Cerebellar cortex (tissue), 1 donor: ENCODE measurements around the gene ZCCHC7.

Source experiments
- DNase-seq: peaks from one replicate; pipeline ENCODE4 v3.0.0-alpha.2; 2015; ENCODE audit warnings: low spot score

Gene ZCCHC7

GRCh38 chr9:37210737-37211523, 90.6 kb downstream of the ZCCHC7 start:
- DNase-seq: no peak

DNA sequence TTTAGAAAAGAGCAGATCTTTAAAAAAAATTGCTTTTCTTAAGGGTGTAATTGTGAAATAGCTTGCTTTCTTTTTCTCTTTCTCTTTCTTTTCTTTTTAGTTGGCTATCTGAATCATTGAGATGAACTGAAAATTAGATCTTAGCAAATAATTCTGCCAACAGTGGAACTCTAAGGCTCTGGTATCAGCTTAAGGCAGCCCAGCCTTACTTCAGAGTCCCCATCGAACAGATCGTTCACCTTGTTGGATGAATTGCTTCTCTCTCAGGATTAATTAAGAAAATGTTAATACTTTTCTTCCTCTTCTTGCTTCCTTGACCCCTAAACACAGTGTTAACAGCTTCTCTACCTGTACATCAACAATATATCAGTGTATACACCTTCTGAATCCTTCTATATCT, 92.1 kb downstream of the ZCCHC7 start:
- DNase-seq: no peak

DNA sequence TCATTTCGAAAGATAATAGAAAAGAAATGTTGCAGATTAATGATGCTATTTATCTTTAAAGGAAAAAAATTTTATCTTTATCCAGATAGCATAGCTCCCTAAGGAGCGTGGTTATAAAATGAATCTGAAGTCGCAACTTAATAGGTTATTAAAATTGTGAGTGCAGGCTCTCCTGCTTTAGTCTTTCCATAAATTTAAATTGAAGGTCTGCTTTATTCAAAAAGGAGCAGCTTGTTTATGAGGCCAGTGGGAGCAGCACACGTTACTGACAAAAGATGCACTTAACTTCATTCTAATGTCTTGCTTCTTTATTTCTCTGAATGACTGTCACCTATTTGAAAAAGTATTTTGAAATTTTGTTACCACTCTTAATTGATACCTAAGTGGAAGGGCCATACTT, 95.0 kb downstream of the ZCCHC7 start:
- no peak for DNase-seq

DNA sequence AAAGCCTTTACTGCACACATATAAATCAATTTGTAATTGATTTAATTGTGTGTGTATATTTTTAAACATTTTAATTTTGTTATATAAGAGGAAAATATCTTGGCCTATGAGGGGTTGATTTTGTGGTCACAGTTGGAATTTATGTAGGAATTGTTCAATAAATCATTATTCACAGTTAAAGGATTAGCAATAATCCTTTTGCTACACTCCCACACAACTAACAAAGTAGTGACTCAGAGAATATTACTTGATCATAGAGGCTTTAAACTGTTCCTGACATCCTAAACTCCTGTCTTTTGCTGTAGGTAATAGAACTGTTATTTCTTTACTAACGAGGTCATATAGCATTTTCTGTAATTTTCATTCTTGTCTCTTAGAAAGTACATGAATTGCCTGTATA, 95.5 kb downstream of the ZCCHC7 start:
- DNase-seq: no peak

DNA sequence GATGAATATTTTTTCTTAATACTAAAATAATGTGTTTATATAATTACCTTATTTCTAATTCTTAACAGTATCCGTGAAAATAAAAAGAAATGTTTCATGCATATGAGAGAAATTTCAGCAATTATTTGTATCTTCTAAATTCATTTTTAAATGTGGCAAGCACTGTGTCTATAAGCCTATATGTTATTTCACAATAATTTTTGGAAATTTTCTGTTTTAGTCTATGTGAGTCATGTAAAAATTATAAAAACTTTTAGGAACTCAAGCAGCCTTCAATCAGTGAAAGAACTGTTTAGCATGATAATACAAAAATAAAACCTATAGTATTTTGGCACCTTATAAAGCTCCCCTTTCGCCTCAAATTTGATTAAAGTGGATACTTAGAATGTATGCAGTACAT, 96.8 kb downstream of the ZCCHC7 start:
- DNase-seq: no peak

- DNase-seq: no peak
Observed at GRCh38 chr9:37218800-37219425, 98.5 kb downstream of the ZCCHC7 start.

- DNase-seq: no peak
Observed at GRCh38 chr9:37220971-37221370, 100.6 kb downstream of the ZCCHC7 start.

DNA sequence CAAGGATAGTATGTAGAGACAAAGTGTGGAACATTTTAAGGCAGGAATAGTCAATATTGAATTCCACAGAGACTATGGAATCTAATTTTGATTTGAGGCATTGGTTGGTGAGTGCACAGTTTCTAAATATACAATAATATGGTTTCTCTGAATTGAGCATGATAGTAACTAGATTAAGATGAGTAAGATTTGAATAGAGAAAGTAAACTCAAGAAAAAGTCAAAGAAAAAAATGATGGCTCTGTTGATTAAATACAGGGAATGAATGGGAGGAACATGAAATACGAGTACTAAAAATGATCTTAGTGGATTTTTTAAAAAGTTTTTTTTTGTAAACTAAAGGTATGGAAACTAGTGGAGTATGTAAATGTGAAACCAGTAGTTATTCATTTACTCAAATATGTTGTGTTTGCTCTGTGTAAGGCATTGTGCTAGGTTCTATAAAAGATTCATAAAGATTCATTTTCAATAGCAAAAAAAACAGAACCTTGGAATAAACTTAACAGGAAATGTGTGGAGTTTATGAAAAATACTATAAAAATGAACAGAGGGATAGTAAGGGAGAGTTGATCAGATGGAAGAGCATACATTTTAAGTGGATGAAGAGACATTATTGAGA, 101.2 kb downstream of the ZCCHC7 start:
- no peak for DNase-seq

- DNase-seq: no peak
Observed at GRCh38 chr9:37229455-37229854, 109.1 kb downstream of the ZCCHC7 start.

DNA sequence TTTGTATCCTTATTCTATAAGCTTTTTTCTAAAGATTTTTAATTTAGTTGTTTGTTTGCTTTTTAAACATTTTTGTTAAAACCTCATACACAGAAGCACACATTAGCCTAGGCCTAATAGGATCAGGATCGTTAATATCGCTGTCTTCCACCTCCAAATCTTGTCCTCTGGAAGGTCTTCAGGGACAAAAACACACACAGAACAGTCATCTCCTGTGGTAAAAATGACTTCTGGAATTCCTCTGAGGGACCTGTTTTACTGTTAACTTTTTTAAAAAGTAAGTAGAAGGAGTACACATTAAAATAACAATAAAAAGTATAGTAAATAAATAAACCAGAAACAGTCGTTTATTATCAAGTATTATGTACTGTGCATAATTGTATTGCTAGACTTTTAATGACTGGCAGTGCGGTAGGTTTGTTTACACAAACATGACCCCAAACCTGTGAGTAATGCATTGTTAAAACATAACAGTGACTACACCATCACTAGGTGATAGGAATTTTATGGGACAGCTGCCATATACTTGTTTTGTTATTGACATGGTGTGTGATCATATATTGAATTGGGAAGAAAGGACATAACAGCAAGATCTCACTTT, 109.6 kb downstream of the ZCCHC7 start:
- DNase-seq: no peak

GRCh38 chr9:37236822-37237221, 116.4 kb downstream of the ZCCHC7 start:
- no peak for DNase-seq

DNA sequence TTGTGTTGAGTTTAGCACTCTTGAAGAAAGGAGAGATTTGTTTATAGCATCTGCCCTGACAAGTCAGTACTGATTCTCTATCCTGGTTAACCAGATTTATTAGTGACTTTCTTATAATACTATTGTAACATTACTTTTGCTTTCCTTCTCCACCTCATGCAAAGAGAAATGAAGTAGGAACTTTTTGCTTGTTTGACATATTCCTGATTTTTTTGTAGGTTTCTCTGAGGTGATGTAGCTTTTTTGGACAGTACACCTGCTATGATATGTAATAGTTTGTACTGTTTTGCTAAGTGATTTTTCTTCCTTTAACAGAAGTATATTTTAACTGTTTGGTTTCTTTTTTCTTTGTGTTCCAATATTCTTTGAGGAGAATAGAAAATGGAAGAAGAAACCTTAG, 117.7 kb downstream of the ZCCHC7 start:
- DNase-seq: no peak

- no peak for DNase-seq
Observed at GRCh38 chr9:37239224-37239859, 119.0 kb downstream of the ZCCHC7 start.

GRCh38 chr9:37239921-37240320, 119.5 kb downstream of the ZCCHC7 start:
- no peak for DNase-seq

DNA sequence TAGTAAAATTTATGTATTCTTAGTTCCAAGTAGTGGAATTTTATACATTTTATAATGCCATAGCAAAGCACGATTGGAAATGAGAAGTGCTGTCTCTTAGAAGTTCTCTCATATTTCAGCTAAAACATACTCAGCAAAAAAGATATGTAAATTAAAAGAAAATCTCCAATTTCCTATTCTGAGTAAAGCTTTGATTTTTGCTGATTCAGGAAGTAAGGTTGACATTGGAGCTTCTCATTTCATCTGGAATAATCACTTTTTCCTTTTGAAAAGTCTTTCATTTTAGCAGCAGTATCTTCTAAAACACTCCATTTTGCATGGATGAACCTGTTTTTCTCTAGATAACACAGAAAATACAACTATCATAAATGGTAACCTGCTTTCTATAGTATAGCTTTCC, 121.0 kb downstream of the ZCCHC7 start:
- DNase-seq: no peak

- DNase-seq: no peak
Observed at GRCh38 chr9:37242089-37242488, 121.7 kb downstream of the ZCCHC7 start.

DNA sequence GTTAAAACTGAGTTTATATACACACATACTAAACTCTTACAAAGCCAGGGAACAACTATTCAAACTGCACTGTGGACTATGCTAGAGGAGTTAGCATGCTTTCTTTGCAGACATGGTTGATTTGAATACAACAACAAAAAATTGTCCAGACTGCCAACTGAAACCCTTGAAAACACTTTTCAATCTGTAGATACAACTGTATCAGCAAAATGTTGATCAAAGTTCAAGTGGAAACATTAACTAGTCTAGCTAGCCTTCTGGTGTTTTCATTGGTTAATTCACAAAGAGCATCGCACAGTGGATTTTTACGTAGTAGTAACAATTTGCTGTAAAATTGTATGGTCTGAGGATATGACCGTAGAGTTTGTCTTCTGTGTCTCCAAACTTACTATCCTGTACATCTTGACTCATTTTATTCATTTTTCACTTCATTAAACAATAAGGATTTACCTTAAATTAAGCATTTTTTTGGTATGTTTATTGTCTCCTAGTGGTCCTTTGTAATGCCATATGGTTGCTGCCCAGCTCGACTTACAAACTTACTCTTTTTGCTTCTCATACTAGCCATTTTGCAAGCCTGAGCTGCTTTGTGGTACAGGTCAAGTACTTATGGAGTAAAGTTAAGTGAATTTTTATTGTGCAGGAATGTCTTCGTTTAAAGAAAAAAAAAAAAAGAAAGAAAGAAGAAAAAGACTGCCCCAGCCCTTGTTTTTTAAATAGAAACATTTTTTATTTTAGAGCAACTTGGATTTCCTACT, 123.4 kb downstream of the ZCCHC7 start:
- no peak for DNase-seq

- DNase-seq: no peak
Observed at GRCh38 chr9:37246826-37247225, 126.5 kb downstream of the ZCCHC7 start.

DNA sequence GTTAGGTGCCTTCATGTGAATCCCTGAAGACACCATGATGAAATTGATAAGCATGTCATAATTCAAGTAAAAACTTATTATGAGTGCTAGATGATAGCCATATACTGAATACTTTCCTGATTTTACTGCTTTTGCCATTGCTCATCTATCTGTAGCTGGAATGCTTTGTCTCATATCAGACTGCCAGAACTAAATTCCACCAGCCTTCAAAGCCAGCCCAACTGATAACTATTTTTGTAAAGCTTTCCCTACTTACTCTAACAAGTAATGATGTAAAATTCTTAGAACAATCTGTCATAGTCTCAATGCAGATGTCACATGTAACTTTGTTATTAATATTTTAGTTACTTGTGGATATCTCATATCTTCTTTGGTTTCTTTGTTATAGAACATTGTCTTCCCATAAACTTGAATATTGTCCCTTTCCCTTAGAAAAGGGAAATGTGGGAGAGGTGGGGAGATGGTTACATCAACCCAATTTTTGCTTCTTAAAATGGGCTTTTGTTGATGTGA, 128.3 kb downstream of the ZCCHC7 start:
- no peak for DNase-seq

GRCh38 chr9:37251452-37251851, 131.1 kb downstream of the ZCCHC7 start:
- no peak for DNase-seq

DNA sequence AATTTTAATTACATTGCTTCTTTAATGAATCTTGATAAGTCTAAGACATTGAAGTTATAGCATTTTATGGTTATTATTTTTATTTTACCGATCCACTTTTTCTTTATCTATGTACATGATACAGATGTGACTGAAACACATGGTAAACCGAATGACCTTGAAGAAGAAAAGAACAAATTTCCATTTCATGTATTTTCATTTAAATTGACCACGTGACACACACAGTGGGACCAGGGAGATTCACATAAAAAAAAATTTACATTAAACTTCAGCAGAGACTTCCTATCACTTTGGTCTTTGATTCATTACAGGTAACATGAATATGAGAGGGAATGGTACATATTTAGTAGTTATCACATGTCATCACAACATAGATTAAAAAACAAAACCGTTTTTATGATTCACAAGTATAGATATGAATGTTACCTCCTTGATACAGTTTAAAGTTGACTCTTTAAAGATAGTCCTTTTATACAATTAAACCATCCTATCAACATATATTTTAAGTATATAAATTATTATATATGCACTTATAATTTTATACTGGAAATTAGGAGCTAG, 133.1 kb downstream of the ZCCHC7 start:
- DNase-seq: no peak
